AG04450 (cell line): Measurements from ENCODE around the gene ARHGAP26. TPM values are rescaled to one million over a fixed set of nuclear protein-coding genes. Genes with fewer than 3 reads are reported as not detected.

Source experiments
- CTCF ChIA-PET: fragments of 300-600, 350-600 bp; formaldehyde crosslinking; extraction: SDS; loops from one replicate; lab custom pipeline; 2022; ENCODE audit warnings: antibody characterized with exemption, inconsistent platforms; lab: Charles Lee
- POLR2A ChIA-PET: fragments of 350-600 bp; formaldehyde crosslinking; extraction: SDS; loops from one replicate; lab custom pipeline; 2021; ENCODE audit warnings: antibody characterized with exemption, inconsistent platforms; lab: Yijun Ruan, JAX
- DNase-seq: peaks from one replicate; pipeline ENCODE4 v3.0.0-alpha.2; 2011; ENCODE audit warnings: low read depth, low spot score
- H3K27ac ChIP-seq: one replicate; pipeline ENCODE4 v1.5.1; 2012; ENCODE audit warnings: low read depth, low read length, control low read depth
- H3K27me3 ChIP-seq: one replicate; pipeline ENCODE4 v1.6.0; 2012; ENCODE audit warnings: low read length; ENCODE audit not compliant: control insufficient read depth, insufficient read depth
- H3K4me3 ChIP-seq: 2 replicates; pipeline ENCODE4 v1.5.1; 2011; ENCODE audit warnings: mild to moderate bottlenecking, low read depth, low read length, control low read depth
- H3K9me3 ChIP-seq: 2 replicates; pipeline ENCODE4 v1.5.1; 2012; ENCODE audit warnings: low read length; ENCODE audit not compliant: control insufficient read depth, insufficient read depth
- polyA plus RNA-seq: library from polyadenylated mRNA; depleted of rRNA; stranded (reverse); fragments of >200 nt; gene quantifications from 2 replicates; pipeline ENCODE4 v1.2.3, GENCODE V29; 2011
- TF ChIP-seq, protein P1 (sequence below): IDR thresholded peaks from 2 replicates; pipeline ENCODE4 v1.5.1; 2011; ENCODE audit warnings: low read depth, low read length, control low read depth, inconsistent platforms

ARHGAP26 gene
- polyA plus RNA-seq, 1 experiment: 0.56 TPM

DNA sequence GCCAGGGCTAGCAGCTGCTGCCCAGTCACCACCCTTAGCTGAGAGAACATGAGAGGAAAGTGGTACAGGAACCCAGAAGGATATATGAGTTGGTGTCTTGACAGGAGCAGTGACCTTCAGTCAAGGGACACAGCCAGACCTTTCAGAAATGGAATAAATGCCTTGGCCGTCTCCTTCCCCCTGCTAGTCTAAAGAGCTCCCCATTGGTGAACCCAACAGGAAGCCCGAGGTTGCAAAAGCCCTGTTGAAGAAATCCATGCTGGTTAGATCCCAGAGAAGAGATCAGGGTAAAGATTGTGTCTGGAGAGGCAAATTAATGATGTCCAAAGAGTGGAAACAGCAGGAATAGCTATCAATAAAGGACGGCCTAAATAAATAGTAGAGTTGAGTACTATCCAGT lies 388.9 kb downstream of the ARHGAP26 start:
- no peak overlapping the region for H3K27ac ChIP-seq
- H3K27me3 ChIP-seq: no peaks in the 10 kb centered on the region
- POLR2A ChIA-PET: no interaction called here
- no peak for DNase-seq
- H3K9me3 ChIP-seq: no peaks in the 10 kb centered on the region
- H3K4me3 ChIP-seq: no peak overlapping the region
- TF ChIP-seq, protein P1, sequence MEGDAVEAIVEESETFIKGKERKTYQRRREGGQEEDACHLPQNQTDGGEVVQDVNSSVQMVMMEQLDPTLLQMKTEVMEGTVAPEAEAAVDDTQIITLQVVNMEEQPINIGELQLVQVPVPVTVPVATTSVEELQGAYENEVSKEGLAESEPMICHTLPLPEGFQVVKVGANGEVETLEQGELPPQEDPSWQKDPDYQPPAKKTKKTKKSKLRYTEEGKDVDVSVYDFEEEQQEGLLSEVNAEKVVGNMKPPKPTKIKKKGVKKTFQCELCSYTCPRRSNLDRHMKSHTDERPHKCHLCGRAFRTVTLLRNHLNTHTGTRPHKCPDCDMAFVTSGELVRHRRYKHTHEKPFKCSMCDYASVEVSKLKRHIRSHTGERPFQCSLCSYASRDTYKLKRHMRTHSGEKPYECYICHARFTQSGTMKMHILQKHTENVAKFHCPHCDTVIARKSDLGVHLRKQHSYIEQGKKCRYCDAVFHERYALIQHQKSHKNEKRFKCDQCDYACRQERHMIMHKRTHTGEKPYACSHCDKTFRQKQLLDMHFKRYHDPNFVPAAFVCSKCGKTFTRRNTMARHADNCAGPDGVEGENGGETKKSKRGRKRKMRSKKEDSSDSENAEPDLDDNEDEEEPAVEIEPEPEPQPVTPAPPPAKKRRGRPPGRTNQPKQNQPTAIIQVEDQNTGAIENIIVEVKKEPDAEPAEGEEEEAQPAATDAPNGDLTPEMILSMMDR: no peak
- CTCF ChIA-PET: interaction anchor here (0.6 kb wide), 1 partner anchor 1000 kb away, joined by 3 read pairs; no protein-coding TSS in a partner anchor

DNA sequence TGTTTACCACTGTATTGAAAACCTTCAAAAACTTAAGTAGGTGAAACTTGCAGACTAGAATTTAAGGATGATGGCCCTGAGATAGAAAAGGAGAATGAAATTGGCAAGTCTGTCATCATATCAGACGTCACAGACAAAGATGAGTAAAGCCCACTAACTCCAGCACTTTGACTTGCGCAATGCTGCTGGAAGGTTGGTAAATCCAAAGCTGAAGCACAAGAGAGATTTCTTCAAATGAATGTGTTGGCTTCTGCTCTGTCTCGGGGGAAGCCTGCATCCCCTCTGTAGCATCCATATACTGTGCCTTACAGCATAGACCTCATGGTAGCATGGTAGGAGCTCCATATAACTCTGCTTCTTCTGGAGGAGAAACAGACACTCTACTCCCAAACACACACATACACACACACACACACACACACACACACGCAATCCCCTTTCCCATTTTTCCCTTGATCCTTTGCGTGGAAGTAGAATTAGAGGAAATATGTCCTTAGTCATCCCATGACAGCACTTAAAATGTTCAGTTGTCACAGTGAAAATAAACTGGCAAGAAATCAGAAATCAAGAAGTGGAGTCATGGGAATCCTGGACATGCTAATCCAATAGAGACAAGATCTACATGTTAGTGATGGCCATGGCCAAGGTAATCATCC lies 391.8 kb downstream of the ARHGAP26 start:
- H3K27me3 ChIP-seq: no peaks in the 10 kb centered on the region
- no peaks in the 10 kb centered on the region for H3K9me3 ChIP-seq
- no peak for DNase-seq
- TF ChIP-seq, protein P1: no peak
- no peak overlapping the region for H3K27ac ChIP-seq
- ChIA-PET POLR2A (no interaction called here), CTCF (no interaction called here)
- H3K4me3 ChIP-seq: no peak overlapping the region

DNA sequence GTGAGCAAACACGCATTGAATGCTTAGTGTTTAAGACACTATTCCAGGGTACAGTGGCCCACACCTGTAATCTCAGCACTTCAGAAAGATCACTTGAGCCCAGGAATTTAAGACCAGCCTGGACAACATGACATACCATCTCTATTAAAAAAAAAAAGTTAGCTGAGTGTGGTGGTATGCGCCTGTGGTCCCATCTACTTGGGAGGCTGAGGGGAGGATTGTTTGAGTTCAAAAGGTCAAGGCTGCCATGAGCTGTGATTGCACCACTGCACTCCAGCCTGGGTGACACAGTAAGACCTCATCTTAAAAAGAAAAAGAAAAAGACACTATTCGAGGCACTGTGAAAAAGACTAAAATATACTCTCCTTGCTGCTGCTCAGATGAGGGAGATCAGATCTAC lies 392.6 kb downstream of the ARHGAP26 start:
- Histone ChIP-seq H3K4me3 (no peak overlapping the region), H3K27me3 (no peaks in the 10 kb centered on the region), H3K9me3 (no peaks in the 10 kb centered on the region), H3K27ac (no peak overlapping the region)
- ChIA-PET POLR2A (no interaction called here), CTCF (no interaction called here)
- TF ChIP-seq, protein P1: no peak
- no peak for DNase-seq

DNA sequence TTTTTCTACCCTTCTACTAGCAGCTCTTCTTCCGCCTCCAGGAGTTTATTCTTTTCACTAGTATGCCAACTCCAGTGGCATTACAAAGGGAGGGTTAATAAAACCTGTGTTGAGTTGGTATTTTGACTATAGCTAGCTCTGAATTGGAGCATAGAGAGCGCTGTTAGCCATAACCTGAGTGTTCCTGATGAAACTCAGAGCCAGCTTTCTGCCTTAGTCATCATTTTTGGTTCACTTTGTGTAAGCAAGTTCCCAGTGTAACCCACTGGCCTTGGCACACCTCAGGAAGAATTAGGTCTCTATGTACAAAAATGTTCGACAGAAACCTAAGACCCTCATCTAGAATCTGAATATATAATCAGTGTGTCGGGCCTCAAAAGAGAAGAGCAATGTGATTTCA lies 394.4 kb downstream of the ARHGAP26 start:
- TF ChIP-seq, protein P1: no peak
- DNase-seq: no peak
- CTCF ChIA-PET: no interaction called here
- Histone ChIP-seq H3K9me3 (no peaks in the 10 kb centered on the region), H3K27me3 (no peaks in the 10 kb centered on the region), H3K27ac (no peak overlapping the region), H3K4me3 (no peak overlapping the region)
- POLR2A ChIA-PET: no interaction called here

DNA sequence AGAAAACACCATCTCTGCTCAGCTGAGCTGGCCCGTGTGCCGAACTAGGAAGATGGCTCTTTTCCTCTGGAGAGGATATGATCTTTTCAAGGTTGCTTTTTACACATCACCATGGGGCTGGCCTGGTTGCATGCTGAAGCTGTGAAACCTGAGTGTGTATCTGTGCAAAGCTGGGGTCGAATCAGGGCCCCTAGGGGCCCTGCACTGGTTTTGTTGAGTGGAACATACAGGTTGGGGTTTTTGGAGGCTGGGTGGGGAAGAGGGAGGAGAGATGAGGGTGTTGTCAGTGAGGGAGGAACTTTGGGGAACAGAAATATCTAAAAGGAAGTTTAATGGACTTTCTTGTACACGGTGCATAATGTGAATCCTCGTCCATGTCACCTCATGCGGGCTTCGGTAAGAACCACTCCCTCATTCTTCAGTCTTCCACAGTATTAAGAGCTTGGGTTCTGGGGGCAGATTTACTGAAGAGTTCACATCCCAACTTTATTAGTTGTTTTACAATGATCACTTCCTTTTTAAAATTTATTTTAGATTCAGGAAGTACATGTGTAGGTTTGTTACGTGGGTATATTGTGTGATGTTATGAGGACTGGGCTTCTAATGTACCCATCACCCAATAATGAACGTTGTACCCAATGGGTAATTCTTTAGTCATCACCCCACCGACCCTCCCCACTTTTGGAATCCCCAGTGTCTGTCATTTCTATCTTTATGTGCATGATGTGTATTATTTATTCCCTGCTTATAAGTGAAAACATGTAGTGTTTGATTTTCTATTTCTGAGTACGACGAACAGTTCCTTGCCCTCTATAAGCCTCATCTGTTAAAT lies 395.1 kb downstream of the ARHGAP26 start:
- H3K27ac ChIP-seq: no peak overlapping the region
- H3K4me3 ChIP-seq: no peak overlapping the region
- DNase-seq: no peak
- POLR2A ChIA-PET: no interaction called here
- H3K9me3 ChIP-seq: no peaks in the 10 kb centered on the region
- CTCF ChIA-PET: no interaction called here
- H3K27me3 ChIP-seq: no peaks in the 10 kb centered on the region
- TF ChIP-seq, protein P1: no peak
